RWPE1 (cell line): Measurements from ENCODE around the gene RNPEPL1.

ENCODE experiments used
- CTCF ChIA-PET: fragments of 350-600 bp; sonication (Branson Sonifier 250); formaldehyde crosslinking; extraction: SDS; loops from one replicate; lab custom pipeline; 2021; lab: Yijun Ruan, JAX
- POLR2A ChIA-PET: fragments of 400-600 bp; formaldehyde crosslinking; extraction: SDS; loops from one replicate; lab custom pipeline; 2020; ENCODE audit warnings: antibody characterized with exemption; ENCODE audit not compliant: low non-redundant PET; lab: Yijun Ruan, JAX
- DNase-seq: peaks from one replicate; pipeline ENCODE4 v3.0.0; 2012; ENCODE audit warnings: low spot score
- H3K27ac ChIP-seq: fragments of 450-650 bp; 2 replicates; pipeline ENCODE4 v1.5.1; 2017
- CTCF ChIP-seq: fragments of 450-650 bp; conservative IDR thresholded peaks from 2 replicates; pipeline ENCODE4 v1.5.1; 2017; ENCODE audit warnings: low read depth, mild to moderate bottlenecking

RNPEPL1 gene

DNA sequence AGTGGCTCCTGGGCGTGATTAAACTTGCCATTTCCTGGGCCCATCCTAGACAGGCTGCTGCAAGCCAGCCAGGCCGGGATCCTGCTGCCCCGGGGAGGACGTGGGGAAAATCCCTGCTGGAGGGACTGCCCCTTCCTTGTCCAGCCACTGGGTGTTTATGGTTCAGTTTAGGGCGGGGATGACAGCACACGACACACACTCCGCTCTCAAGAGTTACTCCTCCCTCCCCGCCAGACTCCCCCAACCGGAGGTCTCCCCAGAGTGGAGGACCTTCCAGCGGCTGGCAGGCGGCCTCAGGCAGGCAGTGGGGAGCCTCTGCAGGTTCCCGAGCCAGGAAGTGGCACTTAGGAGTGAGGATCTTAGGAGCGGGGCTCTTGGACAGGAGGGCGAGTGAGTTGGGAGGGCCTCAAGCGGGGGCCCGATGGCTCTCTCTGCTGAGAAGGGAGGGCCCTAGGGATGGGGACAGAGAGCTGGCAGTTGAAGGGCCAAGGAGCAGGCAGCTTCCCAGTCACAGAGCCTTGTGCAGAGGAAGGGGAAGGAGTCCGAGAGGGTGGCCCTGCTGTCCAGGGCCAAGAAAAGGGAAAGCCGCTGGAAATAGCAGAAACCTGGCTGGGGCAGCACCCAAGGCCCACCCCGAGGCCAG is 51.3 kb downstream of the RNPEPL1 start:
- no peak overlapping the region for H3K27ac ChIP-seq
- no peak for DNase-seq
- TF ChIP-seq CTCF = no peak
- CTCF ChIA-PET = no interaction called here
- POLR2A ChIA-PET = no interaction called here

GRCh38 chr2:240620149-240620731 is 52.0 kb downstream of the RNPEPL1 start:
- CTCF ChIA-PET = no interaction called here
- no peak for TF ChIP-seq CTCF
- POLR2A ChIA-PET = no interaction called here
- H3K27ac ChIP-seq = no peak overlapping the region
- no peak for DNase-seq

DNA sequence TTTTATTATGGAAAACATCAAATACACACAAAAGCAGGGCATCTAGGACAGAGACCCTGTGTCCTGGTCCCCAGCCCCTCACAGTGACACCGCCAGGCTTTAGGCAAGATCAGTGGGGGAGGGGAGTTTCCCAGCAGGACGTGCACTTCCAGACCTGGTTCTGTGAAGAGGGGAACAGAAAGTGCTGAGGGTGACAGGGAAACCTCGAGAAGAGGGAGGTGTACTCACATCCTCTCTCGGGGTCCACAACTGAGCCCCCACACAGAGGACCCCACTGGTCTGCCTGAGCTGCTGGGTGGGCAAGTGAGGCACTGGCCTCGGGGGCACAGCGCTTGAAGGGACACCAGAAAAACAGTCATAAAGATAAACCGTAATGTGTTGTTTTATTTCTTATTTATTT is 52.6 kb downstream of the RNPEPL1 start:
- POLR2A ChIA-PET = no interaction called here
- no peak overlapping the region for H3K27ac ChIP-seq
- no peak for DNase-seq
- TF ChIP-seq CTCF = no peak
- CTCF ChIA-PET = no interaction called here

DNA sequence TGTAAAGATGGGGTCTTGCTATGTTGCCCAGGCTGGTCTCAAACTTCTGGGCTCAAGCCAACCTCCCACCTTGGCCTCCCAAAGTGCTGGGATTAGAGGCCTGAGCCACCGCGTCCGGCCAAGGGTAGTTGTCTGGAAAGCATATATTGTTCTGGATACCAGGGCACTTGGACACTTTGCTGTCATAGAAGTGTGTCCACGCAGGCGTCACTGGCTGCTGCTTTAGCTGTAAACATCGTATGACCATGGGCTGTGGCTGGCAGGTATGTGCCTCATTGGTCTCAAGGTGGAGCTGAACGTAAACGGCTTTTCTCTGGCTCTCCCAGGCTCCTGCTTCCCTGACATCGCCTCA is 53.8 kb downstream of the RNPEPL1 start:
- H3K27ac ChIP-seq = no peak overlapping the region
- no peak for TF ChIP-seq CTCF
- ChIA-PET POLR2A (no interaction called here), CTCF (interaction anchor here (1.0 kb wide), 1 partner anchor 218 kb away, joined by 4 read pairs; no protein-coding TSS in a partner anchor)
- no peak for DNase-seq

DNA sequence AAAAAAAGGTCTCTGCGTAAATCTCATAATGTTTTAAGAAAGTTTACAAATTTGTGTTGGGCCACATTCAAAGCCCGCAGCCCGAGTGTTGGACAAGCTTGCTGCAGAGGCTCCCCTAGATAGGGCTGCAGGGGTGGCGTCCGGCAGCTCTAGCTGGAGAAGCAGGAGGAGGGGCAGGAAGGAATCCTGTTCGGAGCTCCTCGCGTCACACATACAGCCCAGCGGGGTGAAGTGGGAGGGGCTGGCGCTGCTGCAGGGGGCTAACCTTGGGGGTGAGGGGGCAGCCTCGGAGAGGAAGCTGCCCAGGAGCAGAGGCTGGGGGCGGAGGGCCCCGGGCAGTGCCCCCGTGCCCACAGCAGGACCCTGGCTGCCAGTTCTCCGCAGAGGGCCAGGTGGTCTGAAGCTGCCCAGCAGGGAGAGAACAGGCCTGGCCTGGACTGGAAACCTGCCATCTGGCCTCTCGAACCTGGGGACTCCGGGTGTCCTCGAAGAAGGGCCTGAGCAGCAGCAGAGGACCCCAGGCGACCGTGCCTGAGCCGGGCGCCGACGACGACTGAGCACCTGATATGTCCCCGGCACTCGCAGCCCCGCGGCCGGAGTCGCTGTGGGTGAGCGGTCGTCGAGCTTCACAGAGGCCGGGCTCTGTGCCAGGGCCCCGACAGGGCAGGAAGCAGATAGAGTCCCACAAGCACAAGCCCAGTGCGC is 54.4 kb downstream of the RNPEPL1 start:
- no peak overlapping the region for H3K27ac ChIP-seq
- CTCF ChIA-PET = interaction anchor here (0.6 to 1.0 kb wide), 2 partner anchors 218 to 309 kb away, joined by 3 to 4 read pairs; no protein-coding TSS in a partner anchor
- no peak for DNase-seq
- TF ChIP-seq CTCF = no peak
- POLR2A ChIA-PET = no interaction called here

GRCh38 chr2:240623531-240624010 is 55.3 kb downstream of the RNPEPL1 start:
- no peak for DNase-seq
- no peak for TF ChIP-seq CTCF
- ChIA-PET POLR2A (no interaction called here), CTCF (interaction anchor here (0.6 kb wide), 1 partner anchor 308 kb away, joined by 3 read pairs; no protein-coding TSS in a partner anchor)
- no peak overlapping the region for H3K27ac ChIP-seq
